Measurements from ENCODE around the gene PJA2.

Gene PJA2

GRCh38 chr5:109318455-109319108, 91.2 kb downstream of the PJA2 start:
- no peak for TF ChIP-seq CTCF (IDR thresholded peaks at IDR 0.05; ENCODE audit: insufficient read depth, low read length)
- no peak for TF ChIP-seq GABPA (IDR thresholded peaks at IDR 0.05; ENCODE audit: low read depth)
- TF ChIP-seq SPI1 (IDR thresholded peaks at IDR 0.05; ENCODE audit: borderline replicate concordance, low read depth): no peak
- no peak for TF ChIP-seq POLR2AphosphoS5 (IDR thresholded peaks at IDR 0.05; ENCODE audit: low read depth)
- no peak for TF ChIP-seq REST (IDR thresholded peaks at IDR 0.05; ENCODE audit: insufficient replicate concordance, low read depth)
- no peak overlapping the region for H3K4me3 ChIP-seq (replicated peaks; ENCODE audit: insufficient read depth, low read length)
- no peak overlapping the region for H3K27ac ChIP-seq (replicated peaks)
- DNase-seq (ENCODE audit: low read depth in 1 of 2, low spot score in 1 of 2): no peak
- no peaks in the 10 kb centered on the region for H3K27me3 ChIP-seq (ENCODE audit: insufficient read depth, poor library complexity, severe bottlenecking)

DNA sequence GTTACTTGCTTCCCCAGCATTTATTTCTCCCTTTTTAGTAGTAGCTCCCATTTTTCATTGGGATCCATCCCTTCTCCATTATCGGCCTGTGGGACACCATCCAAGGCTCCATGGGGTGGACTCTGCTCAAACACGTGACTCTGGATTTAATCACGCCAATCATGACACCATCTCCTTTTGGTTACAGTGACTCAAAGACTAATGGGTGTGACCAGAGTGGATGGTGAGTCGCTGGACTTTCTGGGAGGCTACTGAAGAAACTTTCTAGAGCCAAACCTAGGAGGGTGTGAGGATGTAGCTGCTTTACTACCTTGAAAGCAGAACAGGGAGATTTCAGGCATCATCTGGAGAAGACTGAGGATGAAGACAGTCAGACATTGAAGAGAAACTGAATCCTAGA, 93.1 kb downstream of the PJA2 start:
- TF ChIP-seq CTCF (IDR thresholded peaks at IDR 0.05; ENCODE audit: insufficient read depth, low read length): no peak
- TF ChIP-seq GABPA (IDR thresholded peaks at IDR 0.05; ENCODE audit: low read depth): no peak
- no peak for TF ChIP-seq REST (IDR thresholded peaks at IDR 0.05; ENCODE audit: insufficient replicate concordance, low read depth)
- no peak for TF ChIP-seq SPI1 (IDR thresholded peaks at IDR 0.05; ENCODE audit: borderline replicate concordance, low read depth)
- no peak for TF ChIP-seq POLR2AphosphoS5 (IDR thresholded peaks at IDR 0.05; ENCODE audit: low read depth)
- Histone ChIP-seq H3K27me3 (ENCODE audit: insufficient read depth, poor library complexity, severe bottlenecking) (no peaks in the 10 kb centered on the region), H3K27ac (replicated peaks) (no peak overlapping the region), H3K4me3 (replicated peaks; ENCODE audit: insufficient read depth, low read length) (no peak overlapping the region)
- no peak for DNase-seq (ENCODE audit: low read depth in 1 of 2, low spot score in 1 of 2)

GRCh38 chr5:109315245-109315644, 94.5 kb downstream of the PJA2 start:
- Histone ChIP-seq H3K27ac (replicated peaks) (no peak overlapping the region), H3K27me3 (ENCODE audit: insufficient read depth, poor library complexity, severe bottlenecking) (no peaks in the 10 kb centered on the region), H3K4me3 (replicated peaks; ENCODE audit: insufficient read depth, low read length) (no peak overlapping the region)
- TF ChIP-seq REST (IDR thresholded peaks at IDR 0.05; ENCODE audit: insufficient replicate concordance, low read depth) (no peak), CTCF (IDR thresholded peaks at IDR 0.05; ENCODE audit: insufficient read depth, low read length) (no peak), POLR2AphosphoS5 (IDR thresholded peaks at IDR 0.05; ENCODE audit: low read depth) (no peak), SPI1 (IDR thresholded peaks at IDR 0.05; ENCODE audit: borderline replicate concordance, low read depth) (no peak), GABPA (IDR thresholded peaks at IDR 0.05; ENCODE audit: low read depth) (no peak)
- DNase-seq (ENCODE audit: low read depth in 1 of 2, low spot score in 1 of 2): no peak

All from HL-60 (cell line).